Fibroblast of pulmonary artery (primary cell): ENCODE measurements around the gene SECISBP2L.
A peak's percentile ranks its signal among the peaks of the same experiment; 100 is the strongest.

Source experiments
- DNase-seq: peaks from one replicate; pipeline ENCODE4 v3.0.0-alpha.2; 2010; ENCODE audit warnings: low read depth
- H3K4me3 ChIP-seq: replicated peaks from 2 replicates; pipeline ENCODE4 v1.5.1; 2011; ENCODE audit warnings: low read depth, mild to moderate bottlenecking, control low read depth, low read length, moderate library complexity
- TF ChIP-seq, protein P1 (sequence below): IDR thresholded peaks from 2 replicates; pipeline ENCODE4 v1.5.1; 2011; ENCODE audit warnings: mild to moderate bottlenecking, control low read depth, low read length, inconsistent platforms; ENCODE audit errors: missing control alignments

Gene SECISBP2L

DNA sequence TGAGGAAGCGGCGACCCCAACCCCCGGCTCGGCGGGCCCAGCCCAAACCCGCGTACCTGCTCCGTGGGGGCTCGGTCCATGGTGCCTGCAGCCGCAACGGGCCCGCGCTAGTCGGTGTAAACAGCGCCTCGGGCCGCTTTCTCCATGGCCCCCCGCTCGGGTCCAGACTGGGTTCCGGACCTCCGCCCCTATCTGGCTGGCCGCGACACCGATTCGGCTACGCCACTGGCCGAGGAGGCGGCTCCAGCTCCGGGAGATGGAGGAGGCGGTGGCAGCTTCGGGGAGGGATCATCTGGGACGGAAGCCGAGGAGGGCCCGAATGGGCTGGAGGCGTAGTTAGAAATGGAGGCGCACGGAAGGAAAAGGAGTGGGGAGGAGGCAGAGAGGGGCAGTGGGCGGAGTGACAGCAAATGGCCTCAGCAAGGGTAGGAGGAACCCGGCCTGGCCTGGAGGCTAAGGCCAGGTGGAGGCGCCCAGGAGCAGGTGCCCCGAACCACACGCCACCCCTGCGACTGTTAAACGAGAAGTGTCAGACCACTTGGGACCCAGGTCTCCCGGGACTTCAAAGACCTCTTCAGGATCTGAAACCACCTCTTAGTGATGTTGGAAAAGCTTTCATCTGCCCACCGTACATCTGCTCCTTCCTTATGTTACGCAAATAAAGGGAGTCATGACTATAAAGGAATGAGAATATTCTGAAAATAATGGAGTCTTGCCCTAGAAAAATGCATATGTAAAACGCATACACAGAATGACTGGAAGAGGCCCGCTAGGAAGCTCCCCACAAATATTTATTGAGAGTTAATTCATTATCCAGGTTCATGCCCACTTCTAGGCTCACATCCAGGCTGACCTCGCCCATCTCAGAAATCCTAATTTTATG, at the start of gene SECISBP2L:
SECISBP2L (minus strand) TSS at position 227 of the 883 bp plus-strand sequence; CDS start at position 80, 147 bp downstream.
- TF ChIP-seq, protein P1, sequence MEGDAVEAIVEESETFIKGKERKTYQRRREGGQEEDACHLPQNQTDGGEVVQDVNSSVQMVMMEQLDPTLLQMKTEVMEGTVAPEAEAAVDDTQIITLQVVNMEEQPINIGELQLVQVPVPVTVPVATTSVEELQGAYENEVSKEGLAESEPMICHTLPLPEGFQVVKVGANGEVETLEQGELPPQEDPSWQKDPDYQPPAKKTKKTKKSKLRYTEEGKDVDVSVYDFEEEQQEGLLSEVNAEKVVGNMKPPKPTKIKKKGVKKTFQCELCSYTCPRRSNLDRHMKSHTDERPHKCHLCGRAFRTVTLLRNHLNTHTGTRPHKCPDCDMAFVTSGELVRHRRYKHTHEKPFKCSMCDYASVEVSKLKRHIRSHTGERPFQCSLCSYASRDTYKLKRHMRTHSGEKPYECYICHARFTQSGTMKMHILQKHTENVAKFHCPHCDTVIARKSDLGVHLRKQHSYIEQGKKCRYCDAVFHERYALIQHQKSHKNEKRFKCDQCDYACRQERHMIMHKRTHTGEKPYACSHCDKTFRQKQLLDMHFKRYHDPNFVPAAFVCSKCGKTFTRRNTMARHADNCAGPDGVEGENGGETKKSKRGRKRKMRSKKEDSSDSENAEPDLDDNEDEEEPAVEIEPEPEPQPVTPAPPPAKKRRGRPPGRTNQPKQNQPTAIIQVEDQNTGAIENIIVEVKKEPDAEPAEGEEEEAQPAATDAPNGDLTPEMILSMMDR: peak; percentile 21
- H3K4me3 ChIP-seq: peak within 1 kb of the TSS; percentile 90
- peak; percentile 96 for DNase-seq

- no peak for DNase-seq
- TF ChIP-seq, protein P1: no peak
These were observed 48.7 kb upstream of the SECISBP2L start for GRCh38 chr15:49094923-49095322.

GRCh38 chr15:49093252-49094105, 47.2 kb upstream of the SECISBP2L start:
- TF ChIP-seq, protein P1: no peak
- H3K4me3 ChIP-seq: no peak overlapping the region
- no peak for DNase-seq

More at GRCh38 chr15:49094923-49095322, 48.7 kb upstream of the SECISBP2L start:
- no peak overlapping the region for H3K4me3 ChIP-seq

DNA sequence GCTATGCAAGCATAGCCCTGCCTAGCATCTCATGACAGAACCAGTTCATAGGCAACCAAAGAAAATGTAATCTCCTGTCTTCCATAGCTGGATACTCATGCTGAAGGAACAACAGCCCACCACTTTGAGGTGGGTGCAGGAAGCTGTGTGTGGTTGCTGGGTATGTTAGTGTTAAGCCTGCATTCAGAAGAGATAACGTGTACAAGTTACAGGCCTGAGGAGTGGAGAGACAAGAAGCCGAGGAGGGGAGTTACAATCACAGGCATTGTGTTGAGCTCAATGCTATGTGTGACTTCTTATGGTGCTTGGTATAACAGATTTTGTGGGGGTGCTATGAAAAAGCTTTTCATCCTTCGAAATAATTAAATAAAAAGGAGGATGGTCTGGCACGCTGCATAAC, 42.8 kb upstream of the SECISBP2L start:
- H3K4me3 ChIP-seq: no peak overlapping the region
- DNase-seq: no peak
- TF ChIP-seq, protein P1: no peak

- no peak overlapping the region for H3K4me3 ChIP-seq
- TF ChIP-seq, protein P1: no peak
- no peak for DNase-seq
These were observed 39.6 kb upstream of the SECISBP2L start for GRCh38 chr15:49085696-49086459.

- no peak for DNase-seq
These were observed 38.0 kb upstream of the SECISBP2L start for GRCh38 chr15:49084285-49084570.

More at GRCh38 chr15:49084285-49084570, 38.0 kb upstream of the SECISBP2L start:
- H3K4me3 ChIP-seq: no peak overlapping the region
- TF ChIP-seq, protein P1: no peak
